Loucy (cell line): ENCODE measurements around the gene CP.

Source experiments
- H2AFZ ChIP-seq: fragments of 200-600 bp; sonication (generic); 2 replicates; pipeline ENCODE4 v1.6.0; 2016; ENCODE audit warnings: antibody characterized with exemption, mild to moderate bottlenecking, low read length, moderate library complexity
- H3F3A ChIP-seq: fragments of 200-600 bp; 2 replicates; pipeline ENCODE4 v1.6.0; 2016; ENCODE audit warnings: antibody characterized with exemption, low read depth, mild to moderate bottlenecking
- H3K27me3 ChIP-seq: fragments of 200-600 bp; sonication (generic); 2 replicates; pipeline ENCODE4 v1.6.1; 2014; ENCODE audit warnings: low read length, mild to moderate bottlenecking; ENCODE audit not compliant: insufficient read depth, poor library complexity, severe bottlenecking
- H3K36me3 ChIP-seq: fragments of 200-600 bp; sonication (generic); 2 replicates; pipeline ENCODE4 v1.6.1; 2016; ENCODE audit warnings: low read length; ENCODE audit not compliant: insufficient read depth
- H3K4me1 ChIP-seq: fragments of 200-600 bp; sonication (generic); 2 replicates; pipeline ENCODE4 v1.5.1; 2014; ENCODE audit warnings: low read length, mild to moderate bottlenecking; ENCODE audit not compliant: insufficient read depth, poor library complexity, severe bottlenecking
- H3K4me2 ChIP-seq: fragments of 200-600 bp; sonication (generic); 2 replicates; pipeline ENCODE4 v1.6.0; 2014; ENCODE audit warnings: antibody characterized with exemption, low read length, low read depth, mild to moderate bottlenecking; ENCODE audit not compliant: poor library complexity, severe bottlenecking
- H3K4me3 ChIP-seq: fragments of 200-600 bp; sonication (generic); 2 replicates; pipeline ENCODE4 v1.5.1; 2014; ENCODE audit warnings: low read length, mild to moderate bottlenecking, mixed read lengths; ENCODE audit not compliant: poor library complexity, severe bottlenecking
- H3K79me2 ChIP-seq: fragments of 200-600 bp; sonication (generic); 2 replicates; pipeline ENCODE4 v1.6.1; 2014; ENCODE audit warnings: low read length; ENCODE audit not compliant: insufficient read depth
- H3K9ac ChIP-seq: fragments of 200-600 bp; sonication (generic); 2 replicates; pipeline ENCODE4 v1.6.0; 2014; ENCODE audit warnings: mild to moderate bottlenecking, low read depth, low read length, moderate library complexity; ENCODE audit not compliant: poor library complexity, severe bottlenecking
- H3K9me2 ChIP-seq: fragments of 200-600 bp; sonication (generic); replicated peaks from 2 replicates; pipeline ENCODE4 v1.6.1; 2016; ENCODE audit warnings: low read depth, low read length, mixed read lengths
- H3K9me3 ChIP-seq: fragments of 200-600 bp; sonication (generic); 2 replicates; pipeline ENCODE4 v1.6.1; 2014; ENCODE audit warnings: mild to moderate bottlenecking, antibody characterized with exemption, low read length, low read depth; ENCODE audit not compliant: insufficient read depth
- H4K20me1 ChIP-seq: fragments of 200-600 bp; sonication (generic); 2 replicates; pipeline ENCODE4 v1.6.0; 2014; ENCODE audit warnings: antibody characterized with exemption, low read length, mild to moderate bottlenecking; ENCODE audit not compliant: insufficient read depth, poor library complexity, severe bottlenecking
- EZH2phosphoT487 ChIP-seq: fragments of 200-600 bp; IDR thresholded peaks from 2 replicates; pipeline ENCODE4 v1.6.1; 2018; ENCODE audit warnings: antibody characterized with exemption, mild to moderate bottlenecking, moderate library complexity, borderline replicate concordance
- TF ChIP-seq, protein P1 (sequence below): fragments of 200-600 bp; sonication (generic); conservative IDR thresholded peaks from 2 replicates; pipeline ENCODE4 v1.5.1; 2014; ENCODE audit warnings: mild to moderate bottlenecking, antibody characterized with exemption, low read length

CP gene

DNA sequence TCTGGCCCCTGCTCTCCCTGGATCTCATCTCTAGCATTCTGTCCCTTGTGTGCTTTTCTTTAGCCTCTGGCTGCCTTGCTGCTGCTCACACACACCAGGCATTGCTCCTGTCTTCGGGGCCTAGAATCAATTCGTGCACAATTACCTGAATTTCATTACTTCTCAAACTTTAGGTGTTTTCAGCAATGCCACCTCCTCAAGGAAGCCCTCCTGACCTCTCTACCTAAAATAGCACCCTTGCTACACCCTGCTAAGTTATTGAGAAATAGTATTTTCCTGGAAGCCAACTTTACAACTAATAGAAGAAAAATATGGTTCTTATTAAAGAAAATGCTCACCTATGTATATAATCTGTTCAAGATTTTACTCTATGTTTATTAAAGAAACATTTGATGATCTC, 40.4 kb downstream of the CP start:
- Histone ChIP-seq H3K36me3 (peaks cover 8% of the 10 kb centered on the region; the same call in 1 of the 2 replicates), H3K9me2 (no peaks in the 10 kb centered on the region), H3K9me3 (no peaks in the 10 kb centered on the region), H3F3A (no peaks in the 10 kb centered on the region), H4K20me1 (no peaks in the 10 kb centered on the region), H3K4me3 (no peak overlapping the region), H3K79me2 (no peaks in the 10 kb centered on the region), H3K9ac (no peak overlapping the region), H3K4me1 (no peaks in the 10 kb centered on the region), H3K27me3 (no peaks in the 10 kb centered on the region), H2AFZ (no peak overlapping the region), H3K4me2 (no peak overlapping the region)
- TF ChIP-seq, protein P1, sequence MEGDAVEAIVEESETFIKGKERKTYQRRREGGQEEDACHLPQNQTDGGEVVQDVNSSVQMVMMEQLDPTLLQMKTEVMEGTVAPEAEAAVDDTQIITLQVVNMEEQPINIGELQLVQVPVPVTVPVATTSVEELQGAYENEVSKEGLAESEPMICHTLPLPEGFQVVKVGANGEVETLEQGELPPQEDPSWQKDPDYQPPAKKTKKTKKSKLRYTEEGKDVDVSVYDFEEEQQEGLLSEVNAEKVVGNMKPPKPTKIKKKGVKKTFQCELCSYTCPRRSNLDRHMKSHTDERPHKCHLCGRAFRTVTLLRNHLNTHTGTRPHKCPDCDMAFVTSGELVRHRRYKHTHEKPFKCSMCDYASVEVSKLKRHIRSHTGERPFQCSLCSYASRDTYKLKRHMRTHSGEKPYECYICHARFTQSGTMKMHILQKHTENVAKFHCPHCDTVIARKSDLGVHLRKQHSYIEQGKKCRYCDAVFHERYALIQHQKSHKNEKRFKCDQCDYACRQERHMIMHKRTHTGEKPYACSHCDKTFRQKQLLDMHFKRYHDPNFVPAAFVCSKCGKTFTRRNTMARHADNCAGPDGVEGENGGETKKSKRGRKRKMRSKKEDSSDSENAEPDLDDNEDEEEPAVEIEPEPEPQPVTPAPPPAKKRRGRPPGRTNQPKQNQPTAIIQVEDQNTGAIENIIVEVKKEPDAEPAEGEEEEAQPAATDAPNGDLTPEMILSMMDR = no peak
- TF ChIP-seq EZH2phosphoT487 = no peak

DNA sequence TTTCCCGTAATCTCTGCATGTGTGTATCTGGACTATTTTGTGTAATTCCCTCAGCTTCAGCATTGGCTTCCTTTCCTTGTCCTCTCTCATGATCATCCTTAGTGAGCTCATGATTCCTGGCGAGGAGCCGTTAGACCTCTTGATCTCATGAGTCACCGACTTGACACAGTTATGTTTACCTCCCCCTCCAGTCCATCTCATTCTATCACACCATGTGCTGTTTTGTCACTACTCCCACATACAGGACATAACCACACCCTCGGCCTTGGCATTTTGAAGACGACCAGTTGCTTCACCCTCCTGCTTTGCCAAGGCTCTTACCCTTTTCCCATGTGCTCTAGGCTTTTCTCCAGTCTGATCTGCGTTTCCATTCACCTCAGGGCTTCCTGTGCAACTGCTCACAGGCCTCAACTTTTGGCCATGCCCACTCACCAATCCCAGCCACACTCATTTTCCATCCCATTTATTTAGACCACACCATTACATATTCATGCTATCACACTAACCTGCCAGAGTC, 41.5 kb downstream of the CP start:
- Histone ChIP-seq H2AFZ (no peak overlapping the region), H3K9ac (no peak overlapping the region), H3K4me2 (no peak overlapping the region)

DNA sequence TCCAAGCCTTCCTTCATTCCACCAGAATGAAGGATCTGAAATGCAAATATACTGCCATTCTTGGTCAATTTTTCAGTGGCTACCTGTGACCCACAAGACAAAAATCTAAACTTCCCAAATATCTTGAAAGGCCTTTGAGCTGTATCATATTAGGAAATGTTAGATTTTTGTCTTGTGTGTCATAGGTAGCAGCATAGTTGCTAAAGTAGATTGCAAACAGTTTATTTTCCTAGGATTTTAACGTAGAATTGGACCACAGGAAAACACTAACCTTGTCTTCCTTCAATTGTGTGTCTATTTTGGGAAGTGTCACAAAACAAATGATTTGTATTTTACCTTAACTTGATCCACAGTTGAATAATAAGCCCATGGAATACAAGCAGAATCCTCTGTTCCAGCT, 42.4 kb downstream of the CP start:
- H3K9ac ChIP-seq = no peak overlapping the region
- TF ChIP-seq, protein P1 = no peak
- TF ChIP-seq EZH2phosphoT487 = no peak
- no peaks in the 10 kb centered on the region for H3F3A ChIP-seq
- no peaks in the 10 kb centered on the region for H3K9me3 ChIP-seq
- H4K20me1 ChIP-seq = no peaks in the 10 kb centered on the region
- H3K36me3 ChIP-seq = peaks cover 9% of the 10 kb centered on the region; the same call in 1 of the 2 replicates
- peaks cover 18% of the 10 kb centered on the region for H3K4me1 ChIP-seq
- H3K79me2 ChIP-seq = no peaks in the 10 kb centered on the region
- H3K4me3 ChIP-seq = no peak overlapping the region
- no peaks in the 10 kb centered on the region for H3K27me3 ChIP-seq
- no peak overlapping the region for H3K4me2 ChIP-seq
- no peaks in the 10 kb centered on the region for H3K9me2 ChIP-seq
- H2AFZ ChIP-seq = no peak overlapping the region

More for the DNA sequence above, 41.5 kb downstream of the CP start:
- no peaks in the 10 kb centered on the region for H3K79me2 ChIP-seq
- H3K36me3 ChIP-seq = peaks cover 8% of the 10 kb centered on the region; the same call in 1 of the 2 replicates
- no peaks in the 10 kb centered on the region for H3K9me2 ChIP-seq
- no peaks in the 10 kb centered on the region for H3K9me3 ChIP-seq
- H3K4me3 ChIP-seq = no peak overlapping the region
- peaks cover 9% of the 10 kb centered on the region for H3K4me1 ChIP-seq
- H3K27me3 ChIP-seq = no peaks in the 10 kb centered on the region
- no peak for TF ChIP-seq EZH2phosphoT487
- TF ChIP-seq, protein P1 = no peak
- H4K20me1 ChIP-seq = no peaks in the 10 kb centered on the region
- H3F3A ChIP-seq = no peaks in the 10 kb centered on the region
